ENCODE measurements around the gene FHL3.

GRCh38 chr1:38046333-38046883 lies 41.1 kb upstream of the FHL3 start, which contains the start of gene POU3F1:
- TF ChIP-seq USF2 (IDR thresholded peaks at IDR 0.05) (no peak), HES2 (IDR thresholded peaks at IDR 0.05) (no peak), REST (IDR thresholded peaks at IDR 0.05) (no peak), EHF (CRISPR knock-in tag; IDR thresholded peaks at IDR 0.05) (no peak), POLR2A (IDR thresholded peaks at IDR 0.05; ENCODE audit: low read length) (no peak), CTCF (IDR thresholded peaks at IDR 0.05) (no peak)
